Activated CD4-positive, CD25-positive, alpha-beta regulatory T cell treated with anti-CD3 and anti-CD28 coated beads, Interleukin-2, amount 50 U/mL, for 16 hours (primary cell): Measurements from ENCODE around the gene NAA38.
"Not testable (repeated sequence)": the region's sequence is repeated elsewhere in the genome, so short reads cannot be mapped to it uniquely, and the experiment has no call there.

Experiments
- DNase-seq: peaks from one replicate; pipeline ENCODE4 v3.0.0-alpha.2; 2020; ENCODE audit warnings: low read depth, low spot score

The NAA38 gene

GRCh38 chr17:7882068-7882467, 24.7 kb upstream of the NAA38 start:
- no peak for DNase-seq

- DNase-seq, result no peak
Measured at GRCh38 chr17:7881276-7882054, 24.1 kb upstream of the NAA38 start.

- no peak for DNase-seq
Measured at GRCh38 chr17:7880076-7880868, 22.9 kb upstream of the NAA38 start.

- DNase-seq, result no peak
Measured at GRCh38 chr17:7878234-7878633, 20.9 kb upstream of the NAA38 start.

- no peak for DNase-seq
Measured at GRCh38 chr17:7875804-7876370, 18.5 kb upstream of the NAA38 start.

- no peak for DNase-seq
Measured at GRCh38 chr17:7873051-7873450, 15.7 kb upstream of the NAA38 start.

- DNase-seq, result no peak
Measured at GRCh38 chr17:7867881-7868329, 10.5 kb upstream of the NAA38 start.

- no peak for DNase-seq
Measured at GRCh38 chr17:7864995-7865650, 7.8 kb upstream of the NAA38 start.

- DNase-seq, result not testable (repeated sequence)
Measured at GRCh38 chr17:7864384-7864783, 7.0 kb upstream of the NAA38 start.

GRCh38 chr17:7862692-7863437, 5.5 kb upstream of the NAA38 start:
- DNase-seq, result no peak

GRCh38 chr17:7859028-7859427, 1.7 kb upstream of the NAA38 start:
- no peak for DNase-seq

- DNase-seq, result no peak
Measured at GRCh38 chr17:7858522-7858810, 1.1 kb upstream of the NAA38 start.

GRCh38 chr17:7857713-7858521, 558 bp upstream of the NAA38 start, which contains the start of gene CYB5D1:
Gene CYB5D1, plus strand, starts transcription at chr17:7858003. Its CDS starts 132 bp downstream, at chr17:7858135.
- DNase-seq, result peak; percentile 85

- no peak for DNase-seq
Measured at GRCh38 chr17:7856011-7856810, 1.1 kb downstream of the NAA38 start.

- DNase-seq, result no peak
Measured at GRCh38 chr17:7855660-7856010, 1.7 kb downstream of the NAA38 start.

- DNase-seq, result no peak
Measured at GRCh38 chr17:7854851-7855659, 2.3 kb downstream of the NAA38 start, which contains the start of gene TMEM88. Gene TMEM88, plus strand, starts transcription at chr17:7855066. Its CDS starts 9 bp downstream, at chr17:7855075.

GRCh38 chr17:7854078-7854777, 3.1 kb downstream of the NAA38 start:
- DNase-seq, result no peak

GRCh38 chr17:7853691-7854038, 3.7 kb downstream of the NAA38 start:
- no peak for DNase-seq
